SH-SY5Y (cell line): ENCODE data around the gene THSD7A.

Source experiments
- GATA2 ChIP-seq: IDR thresholded peaks from 2 replicates; pipeline ENCODE4 v1.6.1; 2011; ENCODE audit warnings: mild to moderate bottlenecking, low read depth, low read length
- GATA3 ChIP-seq: IDR thresholded peaks from 2 replicates; pipeline ENCODE4 v1.6.1; 2011; ENCODE audit warnings: low read depth, mild to moderate bottlenecking, low read length, moderate library complexity

DNA sequence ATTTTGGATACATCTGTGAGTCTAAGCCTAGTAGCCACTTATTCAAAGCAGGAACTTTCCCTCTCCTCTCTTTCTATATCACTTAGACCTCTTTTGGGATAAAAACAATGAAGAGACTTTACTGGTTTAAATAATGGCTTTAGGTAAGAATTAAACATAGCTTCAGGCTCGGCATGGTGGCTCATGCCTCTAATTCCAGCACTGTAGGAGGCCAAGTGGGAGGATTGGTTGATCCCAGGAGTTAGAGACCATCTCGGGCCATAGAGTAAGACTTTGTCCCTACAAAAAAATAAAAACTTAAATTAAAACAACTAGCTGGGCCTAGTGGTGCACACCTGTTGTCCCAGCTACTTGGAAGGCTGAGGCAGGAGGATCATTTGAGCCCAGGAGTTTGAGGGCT, 304.3 kb downstream of the THSD7A start:
- TF ChIP-seq GATA3 (no peak), GATA2 (no peak)
